Measurements from ENCODE around the gene NUDC.
"Not testable (repeated sequence)": the region's sequence is repeated elsewhere in the genome, so short reads cannot be mapped to it uniquely, and the experiment has no call there.

The NUDC gene

DNA sequence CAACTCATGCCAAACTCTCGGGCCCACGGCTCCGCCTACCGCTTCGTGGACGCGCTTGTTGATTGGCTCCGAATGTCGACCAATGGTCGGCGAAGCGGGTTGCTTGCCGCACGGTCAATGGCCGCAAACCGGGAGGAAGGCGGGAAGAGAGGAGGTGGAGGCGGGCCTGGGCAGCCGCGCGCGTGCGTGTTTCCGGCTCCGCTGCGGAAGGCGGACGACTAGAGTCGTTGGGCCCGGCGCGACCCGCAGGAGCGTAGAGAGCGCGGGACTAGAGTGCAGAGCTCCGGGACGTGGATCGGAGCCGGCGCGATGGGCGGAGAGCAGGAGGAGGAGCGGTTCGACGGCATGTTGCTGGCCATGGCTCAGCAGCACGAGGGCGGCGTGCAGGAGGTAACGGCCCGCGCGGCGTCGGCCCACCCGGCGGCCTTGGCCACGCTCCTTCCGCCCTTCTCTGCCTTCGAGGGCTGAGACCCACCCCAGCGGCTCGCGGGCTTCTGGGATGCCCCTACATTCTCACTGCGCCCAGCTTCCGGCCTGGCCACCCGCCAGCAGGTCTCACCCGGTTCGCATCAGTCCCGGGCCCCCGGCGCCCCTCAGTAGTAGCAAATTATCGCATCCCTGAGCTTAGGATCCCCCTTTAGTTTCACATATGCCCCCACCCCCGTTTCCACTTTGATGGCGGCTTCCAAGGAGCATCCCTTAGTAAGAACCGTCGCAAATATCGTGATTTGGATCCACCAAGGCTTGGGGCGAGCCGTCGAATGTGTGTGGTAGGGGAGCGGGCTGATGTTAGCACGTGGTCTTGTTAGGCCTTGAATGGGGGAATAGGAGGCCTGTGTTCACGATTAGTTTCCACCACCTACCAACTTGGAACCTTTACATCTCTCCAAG is at the start of gene NUDC:
TSS of gene NUDC (plus strand) at position 204 of the 891 bp plus-strand sequence. CDS start at position 310, 106 bp downstream.
- peak; percentile 77 for DNase-seq

DNA sequence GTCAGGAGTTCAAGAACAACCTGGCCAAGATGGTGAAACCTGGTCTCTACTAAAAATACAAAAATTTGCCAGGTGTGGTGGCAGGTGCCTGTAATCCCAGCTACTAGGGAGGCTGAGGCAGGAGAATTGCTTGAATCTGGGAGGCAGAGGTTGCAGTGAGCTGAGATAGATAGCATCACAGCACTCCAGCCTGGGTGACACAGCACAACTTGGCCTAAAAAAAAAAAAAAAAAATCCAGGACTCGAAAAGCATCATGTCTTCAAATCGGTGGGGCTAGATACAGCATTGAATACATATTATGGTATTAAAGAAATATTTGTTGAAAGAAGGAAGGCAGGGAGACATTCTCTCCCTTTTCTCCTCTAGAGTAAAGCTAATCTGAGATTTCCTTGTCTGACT is 48.4 kb upstream of the NUDC start:
- not testable (repeated sequence) for DNase-seq

GRCh38 chr1:26874896-26875295 is 46.6 kb upstream of the NUDC start:
- DNase-seq, result no peak

DNA sequence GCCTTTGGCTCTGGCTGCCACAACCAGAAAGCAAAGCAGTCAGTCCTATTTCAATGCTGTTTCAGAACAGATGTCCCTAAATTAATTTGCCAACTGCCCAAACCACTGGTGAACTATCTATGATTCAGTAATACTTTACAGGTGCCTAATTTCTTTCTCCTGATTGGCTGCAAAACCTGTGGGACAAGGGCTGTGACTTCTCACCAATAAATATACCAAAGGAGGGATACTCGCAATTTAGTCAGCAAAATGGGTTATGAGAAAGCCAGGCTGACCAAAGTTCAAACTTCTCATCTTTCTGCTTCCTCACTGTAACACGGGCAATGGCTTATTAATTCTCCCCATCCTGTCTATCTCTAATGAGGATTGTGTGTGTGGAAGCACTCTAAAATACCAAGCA is 44.2 kb upstream of the NUDC start:
- DNase-seq, result no peak

DNA sequence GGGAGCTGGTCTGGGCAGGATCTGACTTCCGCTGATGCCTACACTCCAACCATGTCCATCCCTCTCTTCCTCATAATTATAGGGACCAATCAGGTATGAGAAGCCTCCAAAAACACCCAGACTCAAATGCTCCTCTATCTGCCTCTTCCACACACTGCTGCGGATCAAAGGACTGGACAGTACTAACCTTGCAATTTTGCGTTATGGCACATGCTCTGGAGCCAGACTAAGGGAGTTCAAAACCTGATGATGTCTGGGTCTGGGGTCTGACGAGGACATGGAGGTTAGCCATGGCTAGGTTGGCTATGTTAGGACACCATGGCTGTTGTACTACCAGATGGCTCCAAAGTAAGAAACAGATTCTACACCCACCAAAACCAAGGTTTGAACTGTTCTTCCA is 41.8 kb upstream of the NUDC start:
- DNase-seq, result no peak

DNA sequence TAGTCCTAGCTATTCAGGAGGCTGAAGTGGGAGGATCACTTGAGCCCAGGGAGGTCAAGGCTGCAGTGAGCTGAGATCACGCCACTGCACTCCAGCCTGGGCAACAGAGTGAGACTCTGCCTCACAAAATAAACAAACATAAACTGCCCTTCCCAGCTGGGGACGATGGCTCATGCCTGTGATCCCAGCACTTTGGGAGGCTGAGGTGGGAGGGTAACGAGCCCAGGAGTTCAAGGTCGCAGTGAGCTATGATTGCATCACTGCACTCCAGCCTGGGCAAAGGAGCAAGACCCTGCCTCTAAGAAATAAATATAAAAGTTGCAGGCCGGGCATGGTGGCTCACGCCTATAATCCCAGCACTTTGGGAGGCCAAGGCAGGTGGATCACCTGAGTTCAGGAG is 39.9 kb upstream of the NUDC start:
- DNase-seq, result not testable (repeated sequence)

DNA sequence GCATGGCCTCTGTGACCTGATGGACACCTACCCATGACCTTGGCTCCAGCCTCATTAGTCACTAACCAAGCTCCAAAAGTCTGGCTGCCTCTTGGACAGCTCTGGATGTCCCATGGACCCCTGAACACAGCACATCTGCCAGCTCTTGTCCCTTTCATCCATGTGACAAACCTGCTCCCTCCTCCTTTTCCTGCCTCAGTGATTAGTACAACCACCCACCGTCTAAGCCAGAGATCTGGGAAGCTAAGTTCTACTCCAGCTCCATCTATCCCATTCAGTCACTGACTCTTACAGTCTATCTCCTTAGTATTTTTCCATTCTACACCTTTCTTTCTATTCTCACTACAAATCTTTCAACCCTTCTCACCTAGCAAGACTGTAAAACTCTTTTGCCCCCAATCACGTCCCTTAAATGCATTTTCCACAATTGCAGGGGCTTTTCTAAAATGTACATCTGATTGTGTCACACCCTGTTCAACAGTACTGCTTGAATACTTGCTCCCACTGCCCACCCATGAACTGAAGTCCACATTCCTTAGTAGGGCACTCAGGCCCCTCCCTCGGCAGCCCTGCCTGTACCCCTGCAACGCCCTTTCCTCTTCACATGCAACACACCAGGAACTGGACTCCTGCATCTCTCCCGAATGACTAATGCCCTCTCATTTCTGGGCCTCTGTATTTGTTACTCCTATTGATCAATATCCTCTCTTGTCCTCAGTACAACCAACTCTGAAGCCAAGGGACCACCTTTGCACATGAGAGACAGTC is 38.7 kb upstream of the NUDC start:
- DNase-seq, result no peak

DNA sequence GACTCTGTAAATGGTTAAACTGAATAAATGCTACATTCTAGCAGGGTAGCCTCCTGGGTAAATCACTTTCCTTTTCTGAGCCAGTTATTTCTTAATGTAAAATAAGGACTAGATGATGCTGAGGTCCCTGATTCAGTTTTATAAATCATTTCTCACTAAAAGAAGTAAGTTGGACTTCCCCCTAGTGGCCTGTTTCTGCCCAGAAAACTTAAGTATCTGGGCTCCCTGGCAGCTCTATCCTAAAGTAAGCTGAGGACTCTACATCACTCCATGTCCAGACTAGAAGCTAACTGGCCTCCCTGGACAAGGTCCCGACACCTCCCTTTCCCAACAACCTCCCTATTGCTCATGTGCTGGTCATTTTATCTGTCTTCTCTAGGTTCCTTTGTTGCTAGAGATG is 34.4 kb upstream of the NUDC start:
- peak; percentile 51 for DNase-seq

DNA sequence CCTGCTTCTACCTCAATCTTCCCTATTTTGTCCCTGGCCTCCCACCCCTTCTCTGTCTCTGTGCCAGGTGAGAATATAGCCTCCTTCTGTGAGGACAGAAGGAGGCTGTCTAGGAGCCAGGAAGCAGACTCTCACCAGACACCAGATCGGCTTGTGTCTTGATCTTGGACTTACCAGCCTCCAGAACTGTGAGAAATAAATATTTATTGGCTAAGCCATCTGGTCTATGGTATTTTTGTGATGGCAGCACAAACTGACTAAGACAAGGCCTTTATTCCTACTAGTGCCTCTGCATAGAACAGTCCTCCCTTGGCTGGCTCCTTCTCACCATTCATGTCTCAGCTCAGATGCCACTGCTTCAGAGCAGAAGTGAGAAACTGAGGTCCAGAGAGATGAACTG is 33.3 kb upstream of the NUDC start:
- no peak for DNase-seq

GRCh38 chr1:26889551-26890466 is 31.7 kb upstream of the NUDC start, which contains the start of gene GPN2:
TSS of gene GPN2 (minus strand) at chr1:26890283. CDS start at chr1:26890096, 187 bp downstream.
- peak; percentile 72 for DNase-seq

DNA sequence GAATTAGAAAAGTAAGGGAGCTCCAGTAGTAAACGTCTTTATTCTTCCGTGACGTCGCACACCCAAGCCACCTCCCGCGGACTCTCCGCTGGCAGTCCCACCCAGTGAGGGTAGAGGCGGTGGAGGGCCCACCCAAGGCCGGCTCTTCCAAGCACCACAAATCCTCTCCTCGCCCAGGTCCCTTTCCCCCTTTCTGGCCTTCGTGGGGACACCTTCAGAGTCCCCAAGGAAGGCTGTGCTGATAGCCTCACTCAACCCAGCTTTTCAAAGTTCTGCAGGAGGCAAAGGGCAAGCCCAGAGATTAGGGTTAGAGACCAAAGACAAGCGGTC is 31.1 kb upstream of the NUDC start:
- no peak for DNase-seq

DNA sequence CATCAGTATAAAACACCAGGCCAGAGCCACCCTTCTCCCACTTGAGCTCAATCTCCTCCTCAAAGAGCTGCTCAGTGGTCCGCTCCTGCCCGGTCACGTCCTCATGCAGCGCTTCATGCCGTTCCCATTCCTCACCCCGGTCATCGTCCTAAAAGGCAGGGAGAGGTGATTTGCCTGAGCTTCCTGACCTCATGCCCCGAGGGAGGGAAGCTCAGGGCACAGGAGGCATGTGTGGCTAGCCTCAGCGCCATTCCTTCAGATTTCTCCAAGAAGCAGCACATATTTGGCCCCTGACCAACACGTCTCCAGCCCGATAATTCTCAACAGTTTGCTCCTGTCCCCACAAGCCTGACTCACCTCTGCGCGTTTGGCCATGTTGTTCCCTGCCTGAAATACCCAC is 27.3 kb upstream of the NUDC start:
- DNase-seq, result no peak

DNA sequence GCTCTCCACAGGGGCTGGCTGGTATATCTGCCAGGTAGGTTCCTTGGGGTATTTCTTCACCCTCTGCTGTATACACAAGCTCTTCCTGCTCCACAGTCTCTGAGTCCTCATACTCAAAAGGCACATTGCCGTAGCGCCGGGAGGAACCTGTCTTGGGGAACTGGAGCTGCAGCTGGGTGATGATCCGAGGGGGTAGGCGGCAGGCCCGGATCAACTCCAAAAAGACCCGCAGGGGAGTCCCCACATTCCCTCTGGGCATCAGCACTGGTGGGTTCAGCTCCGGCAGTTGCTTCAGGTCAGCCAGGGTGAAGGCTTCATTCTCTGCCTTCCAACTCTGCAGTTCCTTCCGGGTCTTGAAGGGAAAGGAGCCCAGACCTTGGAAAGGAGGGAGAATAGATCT is 24.2 kb upstream of the NUDC start:
- no peak for DNase-seq

DNA sequence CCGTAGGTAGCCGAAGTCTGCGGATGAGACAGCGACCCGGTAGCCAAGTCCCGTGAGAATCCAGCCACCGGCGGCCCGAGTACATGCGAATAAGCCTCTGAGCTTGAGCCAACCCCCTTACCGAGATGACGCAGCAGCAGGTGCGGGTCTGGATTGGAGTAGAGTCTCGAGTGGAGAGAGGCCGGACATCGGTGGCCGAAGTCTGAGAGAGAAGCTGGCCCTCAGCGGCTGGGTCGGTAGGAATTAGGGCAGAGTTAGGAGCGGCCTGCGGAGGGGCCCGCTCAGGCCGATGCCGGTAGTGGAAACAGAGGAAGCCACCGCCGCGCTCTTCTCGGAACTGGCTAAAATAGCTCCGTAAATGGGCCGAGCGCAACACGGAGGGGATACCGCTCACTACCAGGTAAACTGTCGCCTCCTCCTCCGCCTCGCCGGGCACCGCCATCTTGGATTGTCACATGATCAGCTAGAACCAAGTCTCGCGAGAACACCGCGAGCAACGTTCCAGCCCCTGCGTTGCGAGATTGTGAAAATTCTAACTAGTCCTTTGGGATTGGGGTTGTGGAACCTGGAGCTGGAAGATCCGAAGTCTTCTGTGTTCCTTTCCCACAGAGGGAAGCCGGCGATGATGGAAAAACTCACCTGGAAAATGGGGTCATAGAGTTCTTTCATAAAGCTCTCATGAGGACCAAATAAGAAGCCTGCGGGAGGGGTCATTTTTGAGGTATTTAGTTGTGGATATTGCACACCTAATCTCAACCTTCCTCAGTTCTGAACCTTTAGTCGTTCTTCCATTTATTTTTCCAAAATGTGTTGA is 21.3 kb upstream of the NUDC start, which contains the start of gene GPATCH3:
TSS of gene GPATCH3 (minus strand) at position 467 of the 814 bp plus-strand sequence. CDS start at position 442, 25 bp downstream.
- peak; percentile 56 for DNase-seq

DNA sequence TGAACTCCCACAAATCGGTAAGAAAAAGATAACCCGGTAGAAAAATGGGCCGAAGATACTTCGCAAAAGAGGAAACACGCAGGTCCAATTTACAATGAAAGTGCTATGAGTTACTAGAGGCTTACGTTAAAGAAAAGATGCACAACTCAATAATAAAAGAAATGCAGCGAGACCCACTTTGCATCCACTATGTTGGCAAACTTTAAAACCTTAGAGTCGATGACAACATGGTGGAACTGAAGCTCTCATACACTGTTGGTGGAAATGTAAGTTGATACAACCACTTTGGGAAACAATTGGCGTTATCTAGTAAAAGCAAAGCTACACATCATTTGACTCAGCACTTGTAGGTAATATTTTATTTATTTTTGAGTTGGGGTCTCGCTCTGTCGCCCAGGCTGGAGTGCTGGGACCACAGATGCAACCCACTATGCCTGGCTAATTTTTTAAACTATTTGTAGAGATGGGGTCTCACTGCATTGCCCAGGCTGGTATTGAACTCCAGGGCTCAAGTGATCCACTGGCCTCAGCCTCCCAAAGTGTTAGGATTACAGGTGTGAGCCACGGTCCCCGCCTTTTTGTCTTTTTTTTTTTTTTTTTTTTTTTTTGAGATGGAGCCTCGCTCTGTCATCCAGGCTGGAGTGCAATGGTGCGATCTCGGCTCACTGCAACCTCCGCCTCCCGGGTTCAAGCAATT is 20.6 kb upstream of the NUDC start:
- no peak for DNase-seq

DNA sequence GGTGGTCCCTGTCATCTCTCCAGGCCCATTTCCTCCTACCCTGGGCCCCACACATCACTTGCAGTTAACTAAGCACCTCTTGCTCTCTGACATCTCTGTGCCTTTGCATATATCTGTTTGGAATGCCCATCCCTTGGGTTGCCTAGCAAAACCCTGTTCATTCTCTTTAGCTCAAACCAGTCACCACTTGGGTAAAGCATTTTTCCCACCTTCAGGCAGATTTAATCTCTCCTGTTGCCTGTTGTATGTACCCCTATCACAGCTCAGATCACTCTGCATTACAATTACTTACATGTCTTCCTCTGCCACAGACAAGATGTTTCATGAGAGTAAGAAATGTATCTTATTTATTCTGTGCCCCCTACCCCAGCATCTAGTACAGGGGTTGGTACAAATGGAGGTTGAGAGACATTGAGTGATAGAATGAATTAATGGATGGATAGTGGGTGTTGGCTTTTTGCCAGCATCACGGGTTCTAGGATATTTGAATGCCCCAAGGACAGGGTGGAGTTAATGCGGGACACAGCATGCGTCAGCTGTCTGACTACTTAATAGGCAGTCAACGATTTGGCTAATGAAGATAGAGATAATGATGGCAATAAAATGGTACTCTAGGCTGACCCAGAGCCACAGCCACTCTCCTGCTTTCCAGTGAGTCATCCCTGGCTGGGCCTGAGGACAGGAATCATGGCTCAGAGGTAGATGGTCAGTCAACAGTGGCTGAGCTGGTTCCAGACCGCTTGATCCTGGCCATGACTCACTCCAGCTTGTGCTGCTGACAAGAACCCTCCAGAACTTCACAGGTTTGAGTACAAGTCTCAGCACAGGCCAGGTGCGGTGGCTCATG is 14.2 kb upstream of the NUDC start:
- no peak for DNase-seq

DNA sequence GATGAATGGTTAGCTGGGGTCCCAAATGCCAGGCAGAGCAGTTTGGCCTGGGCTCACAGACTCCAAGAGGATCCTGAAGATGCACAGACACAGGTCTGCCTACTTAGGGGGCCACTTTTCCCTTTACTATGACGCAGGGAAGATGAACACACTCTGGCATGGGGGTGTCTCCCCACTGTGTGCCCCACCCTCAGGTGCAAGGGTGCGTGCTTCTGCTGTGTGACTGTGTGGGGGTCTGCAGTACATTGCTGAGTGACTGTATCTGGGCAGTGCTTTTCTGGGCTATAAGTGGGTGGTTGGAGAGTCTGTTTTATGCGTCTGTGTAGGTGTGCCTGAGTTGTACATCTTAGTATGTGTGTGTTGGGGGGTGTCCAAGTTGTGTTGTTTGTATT is 11.6 kb upstream of the NUDC start:
- DNase-seq, result no peak

- DNase-seq, result no peak
Observed at GRCh38 chr1:26910343-26911160, 11.0 kb upstream of the NUDC start.

DNA sequence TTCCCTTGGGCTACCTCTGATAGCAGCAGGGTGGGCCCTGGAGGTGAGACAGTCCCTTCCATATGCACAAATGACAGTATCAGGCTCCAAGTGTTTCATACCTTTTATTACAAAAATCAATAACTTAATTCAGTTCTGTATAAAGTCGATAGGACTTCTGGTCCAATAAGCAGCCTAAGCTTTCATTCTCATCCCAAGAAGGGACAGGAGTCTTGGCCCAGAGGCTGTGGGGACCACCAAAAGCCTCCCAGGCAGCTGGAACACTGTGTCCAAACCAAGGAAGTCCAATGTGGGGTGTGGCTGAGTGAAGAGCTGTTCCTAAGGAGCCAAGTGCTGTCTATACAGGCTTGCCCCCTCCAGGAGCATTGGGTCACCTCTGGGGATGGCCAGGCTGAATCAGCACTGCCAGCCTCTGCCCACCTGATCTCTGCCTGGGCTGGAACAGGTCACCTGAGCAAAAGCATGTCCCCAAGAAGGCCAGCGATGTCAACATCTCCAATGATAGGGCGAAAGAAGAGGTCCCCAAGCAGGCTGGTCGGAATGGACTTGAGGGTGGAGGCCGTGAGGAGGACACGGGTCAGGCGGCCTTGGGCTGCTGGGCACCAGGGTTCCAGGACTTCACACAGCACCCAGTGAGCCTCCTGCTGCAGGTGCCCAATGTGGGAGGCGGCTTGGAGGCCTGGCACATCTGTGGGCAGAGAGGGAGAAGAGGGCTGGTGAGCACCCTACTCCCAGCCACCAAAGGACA is 10.0 kb upstream of the NUDC start:
- DNase-seq, result no peak

Data from 8988T (cell line).